ENCODE results near the gene COG5. TPM values are rescaled to one million over a fixed set of nuclear protein-coding genes. Genes with fewer than 3 reads are reported as not detected.
"Not testable (repeated sequence)": the region's sequence is repeated elsewhere in the genome, so short reads cannot be mapped to it uniquely, and the experiment has no call there.

COG5 gene
- total RNA-seq, 1 donor from 2014 or later = 55.7 TPM

- intact Hi-C loops (cut with DNase I) = no loop called here
- peak; percentile 63 for ATAC-seq
- DNase-seq (ENCODE audit: low spot score) = no peak
Observed at GRCh38 chr7:107581387-107582013, 17.8 kb upstream of the COG5 start.

- ATAC-seq (no peak), DNase-seq (ENCODE audit: low spot score) (no peak)
- intact Hi-C loops (cut with DNase I) = no loop called here
Observed at GRCh38 chr7:107580716-107581383, 17.1 kb upstream of the COG5 start.

GRCh38 chr7:107579885-107580715 is 16.4 kb upstream of the COG5 start, which contains the start of gene BCAP29:
BCAP29 (plus strand) TSS chr7:107580246; CDS start chr7:107580773, 527 bp downstream.
- intact Hi-C loops (cut with DNase I) = no loop called here
- ATAC-seq (peak; percentile 92), DNase-seq (ENCODE audit: low spot score) (peak; percentile 79)

DNA sequence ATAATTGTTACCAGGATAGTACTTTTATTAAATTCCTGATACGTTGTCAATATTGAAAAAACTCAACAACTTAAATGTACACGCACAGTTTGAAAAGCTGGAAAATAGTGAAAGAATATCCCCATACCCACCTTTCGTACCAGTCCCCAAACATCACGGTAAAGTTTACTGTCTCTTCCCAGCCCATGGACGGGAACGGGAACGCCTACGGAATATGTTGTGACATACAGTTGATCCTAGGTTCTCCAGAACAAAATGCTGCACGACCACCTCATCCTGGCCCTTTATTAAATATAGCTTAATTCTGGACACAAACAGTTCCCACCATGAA is 15.8 kb upstream of the COG5 start:
- intact Hi-C loops (cut with DNase I) = no loop called here
- peak; percentile 18 for ATAC-seq

GRCh38 chr7:107573537-107573936 is 9.8 kb upstream of the COG5 start:
- DNase-seq (ENCODE audit: low spot score) (no peak), ATAC-seq (no peak)
- intact Hi-C loops (cut with DNase I) = no loop called here

More for the DNA sequence above, 15.8 kb upstream of the COG5 start:
- no peak for DNase-seq (ENCODE audit: low spot score)

GRCh38 chr7:107570298-107570697 is 6.6 kb upstream of the COG5 start:
- no peak for DNase-seq (ENCODE audit: low spot score)
- intact Hi-C loops (cut with DNase I) = no loop called here
- ATAC-seq = no peak

DNA sequence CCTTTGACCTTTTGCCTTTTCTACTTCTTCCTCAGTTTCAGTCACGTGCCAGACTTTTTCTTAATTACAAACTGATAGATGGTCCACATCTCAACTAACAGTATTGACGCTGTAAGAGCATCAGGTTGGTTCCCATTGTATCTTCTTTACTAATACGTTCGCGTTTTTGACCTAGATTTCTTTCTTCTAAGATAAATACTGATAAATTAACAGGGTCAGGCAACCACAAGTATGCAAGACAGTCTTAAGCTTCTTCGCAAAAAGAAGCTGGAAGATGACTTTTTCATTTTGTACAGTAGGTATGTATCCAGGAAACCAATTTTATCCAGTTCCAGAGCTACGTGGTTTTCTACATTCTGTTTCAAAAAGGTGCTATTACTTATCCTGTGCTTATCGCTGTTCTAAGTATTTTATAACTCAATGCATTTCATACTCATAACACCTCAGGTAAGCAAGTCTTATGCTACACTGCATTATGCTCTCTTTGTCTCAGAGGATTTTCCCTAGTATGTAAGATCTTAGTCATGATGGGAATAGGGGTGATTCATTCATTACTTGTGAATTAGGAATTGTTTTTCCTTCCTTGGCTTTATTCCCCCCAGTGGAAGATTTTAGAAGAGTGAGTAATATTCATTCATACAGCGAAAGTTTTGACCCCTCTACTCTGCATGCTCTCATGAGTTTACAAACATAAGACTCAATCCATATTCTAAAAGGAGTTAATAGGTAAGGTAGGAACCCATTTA is 1.0 kb upstream of the COG5 start:
- intact Hi-C loops (cut with DNase I) = no loop called here
- no peak for DNase-seq (ENCODE audit: low spot score)
- no peak for ATAC-seq

DNA sequence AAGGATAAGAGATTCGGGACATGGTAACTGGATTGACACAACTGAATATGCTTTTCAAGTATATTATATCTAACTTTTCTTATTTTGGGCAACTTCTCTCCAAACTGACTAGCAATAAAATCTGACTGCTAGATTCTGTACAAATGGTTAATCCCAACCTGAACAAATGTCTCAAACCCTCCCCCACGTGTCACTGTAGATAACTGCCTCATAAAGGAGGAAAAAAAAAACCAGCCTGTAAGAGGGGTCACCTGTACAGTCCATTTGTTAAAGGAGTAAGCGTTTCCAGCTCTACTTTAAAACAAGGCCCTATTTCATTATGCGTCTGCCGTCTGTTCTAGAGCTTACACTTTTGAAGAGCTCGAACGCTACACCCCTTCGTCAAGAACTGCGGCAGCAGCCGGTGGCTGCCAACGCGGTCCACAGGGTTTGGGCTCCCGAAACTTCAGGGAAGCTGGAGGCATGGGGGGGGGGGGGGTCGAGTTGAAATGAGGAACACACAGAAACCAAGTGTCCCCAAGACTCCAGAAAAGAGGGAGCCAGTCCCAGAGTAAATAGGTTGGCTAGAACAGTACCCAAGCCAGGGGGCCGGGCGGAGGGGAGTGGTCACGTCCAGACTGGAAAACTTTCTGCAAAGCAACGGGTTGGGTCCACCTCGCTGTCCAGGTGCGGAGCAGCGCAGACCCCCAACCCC is 492 bp downstream of the COG5 start:
- intact Hi-C loops (cut with DNase I) = no loop called here
- peak; percentile 66 for ATAC-seq
- no peak for DNase-seq (ENCODE audit: low spot score)

GRCh38 chr7:107560898-107561516 is 2.7 kb downstream of the COG5 start:
- intact Hi-C loops (cut with DNase I) = no loop called here
- no peak for ATAC-seq

GRCh38 chr7:107559864-107560263 is 3.9 kb downstream of the COG5 start:
- DNase-seq (ENCODE audit: low spot score) = no peak
- no peak for ATAC-seq
- intact Hi-C loops (cut with DNase I) = no loop called here

More at GRCh38 chr7:107560898-107561516, 2.7 kb downstream of the COG5 start:
- no peak for DNase-seq (ENCODE audit: low spot score)

GRCh38 chr7:107555893-107556292 is 7.8 kb downstream of the COG5 start:
- DNase-seq (ENCODE audit: low spot score) = no peak
- intact Hi-C loops (cut with DNase I) = no loop called here

GRCh38 chr7:107551936-107552335 is 11.8 kb downstream of the COG5 start:
- intact Hi-C loops (cut with DNase I) = no loop called here
- no peak for DNase-seq (ENCODE audit: low spot score)

More at GRCh38 chr7:107555893-107556292, 7.8 kb downstream of the COG5 start:
- no peak for ATAC-seq

DNA sequence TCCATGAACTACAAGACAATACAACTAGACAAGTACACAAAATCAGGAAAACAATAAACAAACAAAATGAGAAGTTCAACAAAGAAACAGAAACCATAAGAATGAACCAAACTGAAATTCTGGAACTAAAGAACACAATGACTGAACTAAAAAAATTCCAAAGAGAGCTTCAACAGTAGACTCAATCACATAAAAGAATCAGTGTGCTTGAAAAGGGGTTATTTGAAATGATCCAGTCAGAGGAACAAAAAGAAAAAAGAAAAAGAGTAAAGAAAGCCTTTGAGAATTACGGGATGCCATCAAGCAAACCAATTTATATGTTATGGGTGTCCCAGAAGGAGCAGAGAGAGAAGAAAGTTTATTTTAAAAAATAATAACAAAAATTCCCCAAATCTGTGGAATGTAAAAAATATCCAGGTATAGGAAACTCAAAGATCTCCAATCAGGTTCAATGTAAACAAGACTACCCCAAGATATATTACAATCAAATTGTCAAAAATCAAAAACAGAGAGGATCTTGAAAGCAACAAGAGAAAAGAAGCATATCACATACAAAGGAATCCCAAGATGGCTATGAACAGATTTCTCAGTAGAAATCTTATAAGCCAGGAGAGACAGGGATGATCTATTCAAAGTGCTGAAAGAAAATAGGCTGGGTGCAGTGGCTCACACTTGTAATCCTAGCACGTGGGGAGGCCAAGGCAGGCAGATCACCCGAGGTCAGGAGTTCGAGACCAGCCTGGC is 18.7 kb downstream of the COG5 start:
- ATAC-seq (no peak), DNase-seq (ENCODE audit: low spot score) (no peak)
- intact Hi-C loops (cut with DNase I) = no loop called here

More at GRCh38 chr7:107551936-107552335, 11.8 kb downstream of the COG5 start:
- ATAC-seq = no peak

DNA sequence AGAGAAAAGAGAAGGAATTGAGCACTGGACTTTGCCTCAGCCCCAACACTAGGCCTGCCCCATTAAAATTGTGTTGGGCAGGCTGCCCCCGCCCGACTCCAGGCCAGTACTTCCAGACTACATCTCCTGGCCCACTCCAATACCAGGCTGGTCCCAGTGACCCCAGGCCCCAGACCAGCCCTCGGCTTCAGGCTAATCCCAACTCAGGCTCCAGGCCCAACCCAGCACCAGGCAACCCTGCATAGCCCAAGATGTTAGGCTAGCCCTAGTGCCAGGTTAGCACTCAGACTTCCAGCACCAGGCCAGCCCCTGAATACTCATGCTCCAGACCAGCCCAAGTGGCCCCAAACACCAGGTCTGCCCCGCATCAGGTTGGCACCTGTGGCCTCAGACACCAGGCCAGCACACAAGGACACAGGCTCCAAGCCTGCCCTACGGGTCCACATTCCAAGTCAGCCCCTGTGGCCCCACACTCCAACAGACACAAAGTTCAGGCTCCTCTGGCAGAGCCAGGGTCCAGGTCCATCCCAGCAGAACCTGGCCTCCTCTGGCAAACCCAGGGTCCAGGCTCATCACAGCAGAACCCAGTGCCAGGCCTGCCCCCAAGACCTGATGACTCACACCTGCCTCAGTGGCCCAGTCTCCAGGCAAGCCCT is 20.3 kb downstream of the COG5 start:
- no peak for DNase-seq (ENCODE audit: low spot score)
- no peak for ATAC-seq
- intact Hi-C loops (cut with DNase I) = no loop called here

GRCh38 chr7:107538001-107538400 is 25.7 kb downstream of the COG5 start:
- intact Hi-C loops (cut with DNase I) = no loop called here
- ATAC-seq (no peak), DNase-seq (ENCODE audit: low spot score) (no peak)

GRCh38 chr7:107537228-107537627 is 26.5 kb downstream of the COG5 start:
- ATAC-seq; intact Hi-C loops (cut with DNase I); DNase-seq (ENCODE audit: low spot score): not testable (repeated sequence)

GRCh38 chr7:107534139-107534538 is 29.6 kb downstream of the COG5 start:
- intact Hi-C loops (cut with DNase I) = no loop called here
- ATAC-seq (no peak), DNase-seq (ENCODE audit: low spot score) (no peak)
